GM12878 (cell line): ENCODE measurements around the gene SBNO2. TPM values are rescaled to one million over a fixed set of nuclear protein-coding genes. Genes with fewer than 3 reads are reported as not detected.

Experiments used
- CREB1 ChIP-seq: IDR thresholded peaks from 2 replicates; pipeline ENCODE4 v1.6.1; 2012; ENCODE audit warnings: low read depth, mild to moderate bottlenecking, inconsistent platforms
- CTCF ChIP-seq, 3 experiments: IDR thresholded peaks in 2 of 3; conservative IDR thresholded peaks in 1 of 3; 2 replicates each; pipeline ENCODE4 v1.5.1; 2011; ENCODE audit warnings: low read depth in 3 of 3, low read length in 3 of 3, mild to moderate bottlenecking in 3 of 3, control low read depth in 2 of 3, moderate library complexity in 2 of 3, inconsistent platforms in 1 of 3, mixed read lengths in 1 of 3; ENCODE audit not compliant: control insufficient read depth in 2 of 3, insufficient read depth in 1 of 3; ENCODE audit errors: extremely low read depth in 1 of 3
- EZH2 ChIP-seq: IDR thresholded peaks from 2 replicates; pipeline ENCODE4 v1.6.1; 2012; ENCODE audit warnings: low read depth, mild to moderate bottlenecking, control low read depth, inconsistent platforms, low read length, borderline replicate concordance; ENCODE audit not compliant: control insufficient read depth
- HDGF ChIP-seq: fragments of 450-650 bp; IDR thresholded peaks from 2 replicates; pipeline ENCODE4 v1.6.1; 2016; ENCODE audit warnings: antibody characterized with exemption
- MXI1 ChIP-seq: fragments of 150-350 bp; IDR thresholded peaks from 2 replicates; pipeline ENCODE4 v1.6.1; 2011; ENCODE audit warnings: low read depth, mild to moderate bottlenecking, inconsistent platforms, low read length, improper control_type of control experiment
- NKRF ChIP-seq: fragments of 450-650 bp; conservative IDR thresholded peaks from 2 replicates; pipeline ENCODE4 v1.6.1; 2017; ENCODE audit warnings: mild to moderate bottlenecking, moderate library complexity
- PML ChIP-seq: IDR thresholded peaks from 2 replicates; pipeline ENCODE4 v1.6.1; 2012; ENCODE audit warnings: low read length, inconsistent platforms
- POLR2AphosphoS2 ChIP-seq: IDR thresholded peaks from 2 replicates; pipeline ENCODE4 v1.6.1; 2011; ENCODE audit warnings: low read depth, mild to moderate bottlenecking, low read length, improper control_type of control experiment, moderate library complexity
- RBBP5 ChIP-seq: fragments of 200-600 bp; sonication (generic); conservative IDR thresholded peaks from 2 replicates; pipeline ENCODE4 v1.6.1; 2016
- RELA ChIP-seq: fragments of 450-650 bp; IDR thresholded peaks from 2 replicates; pipeline ENCODE4 v1.8.0; 2014; ENCODE audit warnings: borderline replicate concordance; ENCODE audit not compliant: partially characterized antibody
- SMAD5 ChIP-seq: IDR thresholded peaks from 2 replicates; pipeline ENCODE4 v1.6.1; 2016; ENCODE audit warnings: antibody characterized with exemption, low read depth
- SP1 ChIP-seq: IDR thresholded peaks from one replicate; pipeline ENCODE4 v1.6.1; 2011; ENCODE audit warnings: low read depth, low read length
- SREBF2 ChIP-seq: IDR thresholded peaks from 2 replicates; pipeline ENCODE4 v1.6.1; 2012; ENCODE audit warnings: mild to moderate bottlenecking, low read length
- TCF12 ChIP-seq: IDR thresholded peaks from 2 replicates; pipeline ENCODE4 v1.6.1; 2011; ENCODE audit warnings: low read depth, mild to moderate bottlenecking, low read length
- polyA plus RNA-seq, 11 experiments: library from polyadenylated mRNA; depleted of rRNA in 4 of 11; unstranded in 6 of 11; stranded (reverse) in 5 of 11; fragments of >200 nt; fragmentation: Nextera tagmentation in 4 of 11; fragmentation: Illumina TruSeq in 1 of 11; extraction: Ambion mirVana in 4 of 11; extraction: Trizol in 1 of 11; gene quantifications; 1 replicate in 1 of 11; 2 replicates in 10 of 11; pipeline versions ENCODE4 v1.2.1 to v1.2.3, GENCODE V29; 2011 to 2016; ENCODE audit warnings: inconsistent platforms in 2 of 11, missing spikeins in 2 of 11, low read depth in 1 of 11
- total RNA-seq, 4 experiments: library from RNA; depleted of rRNA in 3 of 4; stranded (reverse); fragments of >200 nt in 3 of 4; fragmentation: Illumina TruSeq in 1 of 4; extraction: Trizol in 1 of 4; gene quantifications; 2 replicates each; pipeline versions ENCODE4 v1.2.1 to v1.2.3, GENCODE V29; 2013 to 2021
- TF ChIP-seq, protein P1 (sequence below): fragments of 450-650 bp; IDR thresholded peaks from 2 replicates; pipeline ENCODE4 v1.6.1; 2017; ENCODE audit warnings: mild to moderate bottlenecking, moderate library complexity
- TF ChIP-seq, protein P2 (sequence below): IDR thresholded peaks from 2 replicates; pipeline ENCODE4 v1.6.1; 2011; ENCODE audit warnings: low read depth, mild to moderate bottlenecking, low read length, moderate library complexity, borderline replicate concordance; ENCODE audit errors: extremely low read depth
- TF ChIP-seq, protein P3 (sequence below): IDR thresholded peaks from 2 replicates; pipeline ENCODE4 v1.6.1; 2011; ENCODE audit warnings: mild to moderate bottlenecking, low read depth, low read length, moderate library complexity; ENCODE audit not compliant: insufficient replicate concordance
- TF ChIP-seq, protein P4 (sequence below): fragments of 450-650 bp; IDR thresholded peaks from 2 replicates; pipeline ENCODE4 v1.6.1; 2014; ENCODE audit warnings: mild to moderate bottlenecking

Gene SBNO2
- total and polyA plus RNA-seq, 10 of the 15 experiments (the other 5 are each of a cell fraction or from before 2014, with no cell fraction given): 0.08 to 44.6 (median 5.4) TPM

DNA sequence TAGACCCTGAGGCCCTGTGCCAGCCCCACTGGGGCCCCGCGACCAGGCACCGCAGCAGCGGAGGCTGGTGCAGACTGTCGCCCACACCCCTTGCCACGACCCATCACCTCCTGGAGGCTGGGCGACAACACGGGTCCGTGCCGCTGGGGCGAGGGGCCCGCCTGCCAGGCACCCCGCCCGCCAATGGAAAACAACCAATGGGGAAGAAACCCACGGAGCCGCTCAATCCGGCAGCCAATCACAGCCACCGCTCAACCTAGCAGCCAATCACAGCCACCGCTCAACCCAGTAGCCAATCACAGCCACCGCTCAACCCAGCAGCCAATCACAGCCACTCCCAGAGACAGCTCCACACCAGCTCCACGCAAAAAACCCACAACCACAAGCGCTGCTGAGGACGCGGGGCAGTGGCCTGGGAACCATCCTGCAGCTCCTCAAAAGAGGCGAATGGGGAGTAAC is 40.6 kb downstream of the SBNO2 start (continued):
- TF ChIP-seq, protein P1, sequence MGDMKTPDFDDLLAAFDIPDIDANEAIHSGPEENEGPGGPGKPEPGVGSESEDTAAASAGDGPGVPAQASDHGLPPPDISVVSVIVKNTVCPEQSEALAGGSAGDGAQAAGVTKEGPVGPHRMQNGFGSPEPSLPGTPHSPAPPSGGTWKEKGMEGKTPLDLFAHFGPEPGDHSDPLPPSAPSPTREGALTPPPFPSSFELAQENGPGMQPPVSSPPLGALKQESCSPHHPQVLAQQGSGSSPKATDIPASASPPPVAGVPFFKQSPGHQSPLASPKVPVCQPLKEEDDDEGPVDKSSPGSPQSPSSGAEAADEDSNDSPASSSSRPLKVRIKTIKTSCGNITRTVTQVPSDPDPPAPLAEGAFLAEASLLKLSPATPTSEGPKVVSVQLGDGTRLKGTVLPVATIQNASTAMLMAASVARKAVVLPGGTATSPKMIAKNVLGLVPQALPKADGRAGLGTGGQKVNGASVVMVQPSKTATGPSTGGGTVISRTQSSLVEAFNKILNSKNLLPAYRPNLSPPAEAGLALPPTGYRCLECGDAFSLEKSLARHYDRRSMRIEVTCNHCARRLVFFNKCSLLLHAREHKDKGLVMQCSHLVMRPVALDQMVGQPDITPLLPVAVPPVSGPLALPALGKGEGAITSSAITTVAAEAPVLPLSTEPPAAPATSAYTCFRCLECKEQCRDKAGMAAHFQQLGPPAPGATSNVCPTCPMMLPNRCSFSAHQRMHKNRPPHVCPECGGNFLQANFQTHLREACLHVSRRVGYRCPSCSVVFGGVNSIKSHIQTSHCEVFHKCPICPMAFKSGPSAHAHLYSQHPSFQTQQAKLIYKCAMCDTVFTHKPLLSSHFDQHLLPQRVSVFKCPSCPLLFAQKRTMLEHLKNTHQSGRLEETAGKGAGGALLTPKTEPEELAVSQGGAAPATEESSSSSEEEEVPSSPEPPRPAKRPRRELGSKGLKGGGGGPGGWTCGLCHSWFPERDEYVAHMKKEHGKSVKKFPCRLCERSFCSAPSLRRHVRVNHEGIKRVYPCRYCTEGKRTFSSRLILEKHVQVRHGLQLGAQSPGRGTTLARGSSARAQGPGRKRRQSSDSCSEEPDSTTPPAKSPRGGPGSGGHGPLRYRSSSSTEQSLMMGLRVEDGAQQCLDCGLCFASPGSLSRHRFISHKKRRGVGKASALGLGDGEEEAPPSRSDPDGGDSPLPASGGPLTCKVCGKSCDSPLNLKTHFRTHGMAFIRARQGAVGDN: no peak
- TF ChIP-seq, protein P2, sequence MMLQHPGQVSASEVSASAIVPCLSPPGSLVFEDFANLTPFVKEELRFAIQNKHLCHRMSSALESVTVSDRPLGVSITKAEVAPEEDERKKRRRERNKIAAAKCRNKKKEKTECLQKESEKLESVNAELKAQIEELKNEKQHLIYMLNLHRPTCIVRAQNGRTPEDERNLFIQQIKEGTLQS: no peak
- TF ChIP-seq SP1: peak; percentile 98
- no peak for TF ChIP-seq SREBF2
- no peak for TF ChIP-seq RBBP5
- TF ChIP-seq SMAD5: 0 out of 2 replicates have a peak, but pooled peaks have one; percentile 50
- TF ChIP-seq CTCF (IDR thresholded peaks at IDR 0.05 in 2 of 3, conservative IDR thresholded peaks at IDR 0.05 in 1 of 3; ENCODE audit: control insufficient read depth in 2 of 3, extremely low read depth in 1 of 3, insufficient read depth in 1 of 3, low read depth in 3 of 3, low read length in 3 of 3): 0 out of 6 replicates have a peak, but pooled peaks of 1 of the 3 experiments have one; percentile 0
- peak; percentile 97 for TF ChIP-seq HDGF
- TF ChIP-seq, protein P3, sequence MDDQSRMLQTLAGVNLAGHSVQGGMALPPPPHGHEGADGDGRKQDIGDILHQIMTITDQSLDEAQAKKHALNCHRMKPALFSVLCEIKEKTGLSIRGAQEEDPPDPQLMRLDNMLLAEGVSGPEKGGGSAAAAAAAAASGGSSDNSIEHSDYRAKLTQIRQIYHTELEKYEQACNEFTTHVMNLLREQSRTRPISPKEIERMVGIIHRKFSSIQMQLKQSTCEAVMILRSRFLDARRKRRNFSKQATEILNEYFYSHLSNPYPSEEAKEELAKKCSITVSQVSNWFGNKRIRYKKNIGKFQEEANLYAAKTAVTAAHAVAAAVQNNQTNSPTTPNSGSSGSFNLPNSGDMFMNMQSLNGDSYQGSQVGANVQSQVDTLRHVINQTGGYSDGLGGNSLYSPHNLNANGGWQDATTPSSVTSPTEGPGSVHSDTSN: peak; percentile 84
- TF ChIP-seq RELA: no peak
- TF ChIP-seq EZH2: 0 out of 2 replicates have a peak, but pooled peaks have one; percentile 94
- TF ChIP-seq, protein P4, sequence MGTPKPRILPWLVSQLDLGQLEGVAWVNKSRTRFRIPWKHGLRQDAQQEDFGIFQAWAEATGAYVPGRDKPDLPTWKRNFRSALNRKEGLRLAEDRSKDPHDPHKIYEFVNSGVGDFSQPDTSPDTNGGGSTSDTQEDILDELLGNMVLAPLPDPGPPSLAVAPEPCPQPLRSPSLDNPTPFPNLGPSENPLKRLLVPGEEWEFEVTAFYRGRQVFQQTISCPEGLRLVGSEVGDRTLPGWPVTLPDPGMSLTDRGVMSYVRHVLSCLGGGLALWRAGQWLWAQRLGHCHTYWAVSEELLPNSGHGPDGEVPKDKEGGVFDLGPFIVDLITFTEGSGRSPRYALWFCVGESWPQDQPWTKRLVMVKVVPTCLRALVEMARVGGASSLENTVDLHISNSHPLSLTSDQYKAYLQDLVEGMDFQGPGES: peak; percentile 88
- 0 out of 2 replicates have a peak, but pooled peaks have one; percentile 36 for TF ChIP-seq CREB1
- TF ChIP-seq PML: no peak
- TF ChIP-seq POLR2AphosphoS2: 0 out of 2 replicates have a peak, but pooled peaks have one; percentile 56
- TF ChIP-seq TCF12: no peak
- peak; percentile 44 for TF ChIP-seq MXI1
- TF ChIP-seq NKRF: 0 out of 2 replicates have a peak, but pooled peaks have one; percentile 0
